ENCODE results near the gene CBARP.
"Not testable (repeated sequence)": the region's sequence is repeated elsewhere in the genome, so short reads cannot be mapped to it uniquely, and the experiment has no call there.

The CBARP gene

GRCh38 chr19:1206864-1207450 lies 30.8 kb downstream of the CBARP start:
- peak; percentile 40 for DNase-seq

GRCh38 chr19:1206150-1206863 lies 31.5 kb downstream of the CBARP start:
- DNase-seq, result peak; percentile 41

- DNase-seq, result peak; percentile 100
Observed at GRCh38 chr19:1205114-1206099, 32.4 kb downstream of the CBARP start, which contains the start of gene STK11. Gene STK11 (plus strand): TSS chr19:1205778. CDS start chr19:1206914, 1,136 bp downstream.

GRCh38 chr19:1200614-1201013 lies 37.2 kb downstream of the CBARP start:
- not testable (repeated sequence) for DNase-seq

GRCh38 chr19:1199531-1199930 lies 38.3 kb downstream of the CBARP start:
- no peak for DNase-seq

DNA sequence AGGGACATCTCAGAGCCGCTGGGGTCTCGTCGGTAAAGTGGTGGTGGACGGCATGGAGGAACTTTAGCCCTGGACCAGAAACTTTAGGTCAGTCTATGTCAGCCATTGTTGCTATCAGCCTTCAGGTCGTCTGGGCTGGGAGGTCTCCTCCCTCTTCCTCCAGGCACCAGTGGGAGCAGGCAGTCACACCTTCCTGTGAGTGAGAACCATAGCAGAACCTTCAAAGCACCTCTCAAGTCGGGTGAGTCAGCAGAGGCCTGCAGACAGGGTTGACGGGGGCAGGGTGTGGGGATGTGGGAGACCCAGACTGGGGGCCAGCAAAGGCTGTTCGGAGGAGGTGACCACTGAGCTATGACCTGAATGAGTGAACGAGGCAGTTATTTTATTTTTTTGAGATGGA lies 48.4 kb downstream of the CBARP start:
- no peak for DNase-seq

DNA sequence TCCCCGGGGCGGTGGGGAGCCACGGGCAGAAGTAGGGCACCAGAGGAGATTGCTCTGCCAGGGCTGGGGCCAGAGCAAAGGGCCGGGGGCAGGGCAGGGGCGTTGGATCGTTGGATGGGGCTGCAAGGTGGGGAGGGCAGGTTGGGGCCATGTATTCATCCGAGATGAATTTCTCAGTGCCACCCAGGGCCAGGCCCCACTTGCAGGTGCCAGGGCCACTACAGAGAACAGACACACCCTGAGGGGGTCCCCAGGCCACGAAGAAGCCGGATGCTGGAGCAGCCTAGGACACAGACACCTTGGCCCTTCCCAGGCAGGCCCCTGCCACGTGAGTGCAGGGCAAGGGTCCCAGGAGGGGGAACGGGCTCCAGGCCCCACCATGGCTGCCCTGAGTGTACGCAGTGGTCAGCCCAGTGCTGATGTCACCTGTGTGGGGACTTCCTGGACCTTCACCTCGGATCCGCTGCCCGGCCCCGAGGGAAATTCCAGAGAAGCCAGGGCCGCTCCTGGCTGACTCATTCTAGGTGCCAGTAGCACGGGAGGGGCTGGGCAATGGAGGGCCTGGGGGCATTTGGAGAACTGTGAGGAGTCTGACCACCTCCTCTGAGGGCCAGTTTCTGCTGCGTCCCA lies 54.1 kb downstream of the CBARP start:
- DNase-seq, result no peak

GRCh38 chr19:1182727-1183126 lies 55.1 kb downstream of the CBARP start:
- no peak for DNase-seq

DNA sequence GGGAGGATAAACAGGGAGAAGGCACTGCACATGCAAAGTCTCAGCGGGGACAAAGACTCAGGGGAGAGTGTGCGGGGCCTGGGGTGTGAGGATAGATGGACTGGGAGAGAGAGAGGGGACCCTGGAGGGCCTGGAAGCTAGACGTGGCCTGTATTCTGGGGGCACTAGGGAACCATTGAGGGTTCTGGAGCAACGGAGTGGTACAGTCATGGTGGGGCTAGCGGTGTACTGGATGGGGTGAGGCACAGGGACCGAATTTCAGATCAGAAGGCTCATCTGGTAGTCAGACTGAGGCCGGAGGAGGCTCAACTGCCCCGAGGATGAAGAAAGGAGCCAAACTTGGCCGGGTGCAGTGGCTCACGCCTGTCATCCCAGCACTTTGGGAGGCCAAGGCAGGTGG lies 55.7 kb downstream of the CBARP start:
- no peak for DNase-seq

GRCh38 chr19:1181606-1182005 lies 56.2 kb downstream of the CBARP start:
- DNase-seq, result no peak
